Urothelium cell line (cell line): ENCODE data around the gene AKT1.
A peak's percentile ranks its signal among the peaks of the same experiment; 100 is the strongest.

Source experiments
- DNase-seq: peaks from one replicate; pipeline ENCODE4 v3.0.0; 2011; ENCODE audit warnings: low spot score, mixed read lengths
- FAIRE-seq: peaks from 2 replicates; lab custom pipeline; 2011; peaks lifted over from hg19 to GRCh38; lab: Jason Lieb, UNC

Gene AKT1

DNA sequence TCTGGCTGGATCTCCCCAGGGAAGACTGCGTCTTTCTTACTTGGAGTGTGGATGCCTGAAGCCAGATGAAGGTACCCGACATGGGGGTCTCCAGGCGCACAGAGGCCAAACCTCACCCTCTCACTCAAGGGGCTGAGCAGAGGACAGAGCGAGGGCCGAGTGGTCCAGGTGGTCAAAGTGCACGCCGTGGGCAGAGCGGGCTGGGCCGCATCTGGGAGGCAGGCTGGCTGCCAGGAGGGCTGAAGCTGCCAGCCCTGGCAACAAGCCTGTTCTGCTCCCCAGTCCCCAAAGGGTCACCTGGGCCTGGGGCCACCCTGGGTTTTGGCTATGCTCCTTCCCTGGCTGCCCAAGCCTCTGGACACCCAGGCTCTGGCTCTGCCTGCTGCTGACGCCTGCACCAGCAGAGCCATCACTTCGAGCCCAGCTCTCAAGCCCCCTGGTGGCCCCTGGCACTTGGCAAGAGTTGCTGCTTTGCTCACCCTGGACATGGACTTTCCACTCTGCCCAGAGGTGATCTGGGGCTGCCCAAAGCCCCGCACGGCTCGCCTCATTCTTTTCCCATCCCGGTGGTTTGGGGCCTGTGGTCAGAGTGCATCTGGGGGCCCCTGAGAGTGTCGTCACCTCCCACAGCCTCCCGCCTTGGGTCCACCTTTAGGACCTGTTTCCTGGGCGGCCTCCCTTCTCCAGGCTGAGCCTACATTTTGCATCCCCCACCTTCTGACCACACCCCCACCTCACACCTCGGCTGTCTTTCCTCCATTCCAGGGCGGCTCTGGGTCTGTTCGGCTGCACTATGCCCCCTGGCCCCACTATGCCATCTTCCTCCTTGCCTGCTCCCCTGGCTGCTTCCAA lies 68.7 kb downstream of the AKT1 start:
- no peak for FAIRE-seq

DNA sequence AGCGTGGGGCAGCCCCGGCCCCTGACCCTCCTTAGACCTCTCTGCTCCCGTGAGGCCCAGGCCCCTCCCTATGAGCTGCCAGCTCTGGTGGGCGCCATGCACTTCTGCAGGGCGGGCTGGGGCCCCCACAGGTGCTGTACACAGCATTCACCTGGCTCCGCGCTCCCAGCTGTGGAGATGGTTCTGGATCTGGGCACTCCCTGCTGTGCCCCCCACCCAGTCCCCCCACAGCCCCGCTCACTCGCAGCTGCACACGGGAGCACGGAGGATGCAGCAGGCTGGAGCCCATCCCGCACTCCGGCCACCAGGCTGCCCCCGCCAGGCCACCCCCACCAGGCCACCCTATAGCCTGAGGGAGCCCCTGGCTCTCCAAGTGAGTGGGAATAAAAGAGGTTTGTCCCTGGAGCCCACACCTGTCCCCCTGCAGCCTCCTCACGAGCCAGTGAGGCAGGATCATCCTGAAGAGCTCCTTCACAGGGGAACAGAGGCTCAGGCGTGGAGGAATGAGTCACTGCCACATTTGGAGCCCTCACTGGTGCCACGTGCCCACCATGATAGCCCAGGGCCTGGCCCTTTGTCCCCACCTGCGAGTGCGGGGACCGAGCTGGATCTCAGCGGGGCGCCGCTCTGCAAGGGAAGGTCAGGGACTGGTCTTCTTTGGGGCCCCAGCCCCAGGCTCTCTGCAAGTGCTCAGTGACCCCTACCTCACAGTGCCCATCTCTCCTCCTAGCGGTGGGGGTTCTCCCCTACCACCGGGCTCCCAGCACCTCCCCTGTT lies 69.6 kb downstream of the AKT1 start:
- FAIRE-seq = no peak
- DNase-seq = no peak

More for the DNA sequence above, 68.7 kb downstream of the AKT1 start:
- DNase-seq = no peak

DNA sequence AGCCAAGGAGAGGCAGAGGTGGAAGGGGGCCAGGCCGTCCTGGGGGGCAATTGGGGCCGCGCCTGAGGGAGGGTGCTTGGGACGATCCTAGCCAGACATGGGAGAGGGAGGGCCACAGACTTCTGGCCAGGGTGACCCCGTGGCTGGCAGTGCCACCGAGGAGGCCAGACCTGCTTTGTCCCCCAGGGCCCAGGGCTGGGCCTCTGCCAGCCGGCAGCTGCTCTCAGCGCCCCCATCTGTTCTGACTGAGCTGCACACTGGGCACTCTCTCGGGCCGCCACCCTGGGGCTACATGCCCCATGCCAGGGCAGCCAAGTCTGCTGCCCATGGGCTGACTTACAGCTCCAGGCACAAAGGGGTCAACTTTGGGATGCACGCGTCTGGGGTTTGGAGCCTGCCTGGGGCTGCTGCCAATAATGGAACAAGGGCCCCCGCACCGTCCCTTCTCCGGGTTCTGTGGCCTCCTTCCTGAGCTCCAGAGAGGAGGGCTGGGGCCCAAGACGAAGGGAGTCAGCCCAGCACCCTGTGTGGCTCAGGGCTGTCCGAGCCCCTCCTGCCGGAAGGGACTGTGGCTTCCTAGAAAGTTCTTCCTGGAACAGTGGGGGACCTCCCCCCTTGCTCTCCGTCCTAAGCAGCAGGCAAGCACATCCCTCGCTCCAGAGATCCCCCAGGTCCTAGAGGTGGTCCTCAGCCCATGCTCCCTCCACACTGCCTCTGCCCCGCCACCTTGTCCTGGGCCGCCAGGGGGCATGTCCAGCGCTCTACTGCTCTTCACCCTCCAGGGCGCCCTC lies 70.4 kb downstream of the AKT1 start:
- peak; percentile 20 for DNase-seq
- no peak for FAIRE-seq

DNA sequence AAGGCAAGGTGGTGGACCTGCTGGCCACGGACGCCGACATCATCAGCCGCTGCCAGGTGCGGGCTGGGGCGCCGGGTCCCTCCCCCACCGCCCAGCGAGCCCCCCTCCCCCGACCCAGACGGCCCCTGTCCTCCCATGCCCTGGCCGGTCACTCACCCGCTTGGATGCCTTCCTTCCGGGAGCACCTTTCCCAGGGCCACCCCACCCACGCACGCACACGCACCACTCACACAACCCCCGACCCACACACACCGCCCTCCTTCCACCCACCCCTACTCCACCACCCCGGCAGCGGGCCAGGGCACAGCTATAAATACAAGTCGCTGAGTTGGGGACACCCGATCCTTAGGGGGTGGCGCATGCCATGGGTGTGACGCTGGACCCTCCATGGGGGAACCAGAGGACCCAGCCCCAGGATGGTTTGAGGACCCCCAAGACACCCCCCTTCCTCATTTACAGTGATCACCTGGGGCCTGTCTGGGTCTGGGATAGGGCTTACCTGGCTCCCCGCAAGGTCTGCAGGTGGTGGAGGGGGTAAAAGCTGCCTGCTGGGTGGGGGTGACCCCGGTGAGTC lies 71.1 kb downstream of the AKT1 start:
- FAIRE-seq (no peak), DNase-seq (no peak)

DNA sequence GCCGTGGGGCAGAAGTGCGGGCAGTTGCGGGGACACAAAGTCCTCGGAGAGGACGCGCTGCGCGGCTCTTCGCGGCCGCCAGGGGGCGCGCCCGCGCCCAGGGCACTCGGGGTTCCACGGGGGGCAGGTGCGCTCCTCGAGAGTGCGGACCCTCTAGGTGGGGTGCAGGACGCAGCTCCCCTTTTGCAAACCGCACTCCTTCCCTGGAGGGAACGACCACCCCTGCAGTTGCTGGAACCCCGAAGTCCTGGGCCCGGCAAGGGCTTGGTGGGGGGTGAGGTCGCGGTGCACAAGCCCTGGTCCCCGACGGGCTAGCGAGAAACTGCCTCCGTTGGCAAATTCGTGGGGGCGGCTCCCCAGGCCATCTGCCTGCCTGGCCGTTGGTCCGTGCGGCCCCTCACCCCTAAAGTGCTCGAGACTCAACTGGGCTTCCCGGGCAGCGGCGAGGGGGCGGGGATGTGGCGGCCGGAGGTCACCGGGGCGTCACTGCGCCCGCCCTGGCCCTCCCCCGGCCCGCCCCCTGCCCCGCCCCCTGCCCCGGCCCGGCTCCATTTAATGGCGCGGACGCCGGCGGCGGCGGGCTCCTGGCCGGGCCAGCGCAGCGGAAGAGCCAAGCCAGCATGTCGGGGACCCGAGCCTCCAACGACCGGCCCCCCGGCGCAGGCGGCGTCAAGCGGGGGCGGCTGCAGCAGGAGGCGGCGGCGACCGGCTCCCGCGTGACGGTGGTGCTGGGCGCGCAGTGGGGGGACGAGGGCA lies 71.7 kb downstream of the AKT1 start, which contains the start of gene ADSS1:
Gene ADSS1 (plus strand): TSS at position 579 of the 756 bp plus-strand sequence. CDS start 42 bp downstream, at position 621.
- FAIRE-seq = no peak
- DNase-seq = peak; percentile 68

DNA sequence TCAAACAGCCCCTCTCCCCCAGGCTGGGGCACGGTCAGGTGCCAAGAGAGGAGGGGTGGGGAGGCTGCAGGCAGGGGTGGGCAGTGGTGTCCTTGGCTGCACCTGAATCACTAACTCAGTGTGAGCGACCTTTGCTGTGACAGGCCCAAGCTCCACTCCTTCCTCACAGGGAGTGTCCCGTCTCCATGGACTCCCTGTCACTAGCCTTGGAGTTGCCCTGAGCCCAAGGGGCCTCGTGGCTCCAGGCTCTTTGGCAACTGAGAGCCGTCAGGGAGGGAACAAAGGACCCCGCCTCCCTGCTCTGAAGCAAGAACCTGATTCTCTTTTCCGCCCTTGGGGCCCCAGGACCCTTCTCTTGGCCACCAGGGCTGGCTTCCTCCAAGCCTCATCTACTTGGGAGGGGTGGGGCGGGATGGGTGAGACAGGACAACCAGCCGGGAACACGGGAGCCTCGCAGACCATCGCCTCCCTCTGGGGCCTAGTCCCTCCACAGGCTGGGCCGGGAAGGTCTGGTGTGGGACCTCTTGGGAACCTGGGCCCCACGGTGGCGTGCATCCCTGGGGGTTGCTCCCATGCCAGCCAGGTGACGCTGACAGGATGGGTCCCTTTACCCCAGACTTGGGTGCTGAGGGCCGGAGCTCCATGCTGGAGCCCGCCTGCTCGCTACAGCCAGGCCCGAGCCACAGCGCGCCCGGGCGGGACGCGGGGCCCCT lies 72.5 kb downstream of the AKT1 start:
- no peak for FAIRE-seq
- DNase-seq = no peak

DNA sequence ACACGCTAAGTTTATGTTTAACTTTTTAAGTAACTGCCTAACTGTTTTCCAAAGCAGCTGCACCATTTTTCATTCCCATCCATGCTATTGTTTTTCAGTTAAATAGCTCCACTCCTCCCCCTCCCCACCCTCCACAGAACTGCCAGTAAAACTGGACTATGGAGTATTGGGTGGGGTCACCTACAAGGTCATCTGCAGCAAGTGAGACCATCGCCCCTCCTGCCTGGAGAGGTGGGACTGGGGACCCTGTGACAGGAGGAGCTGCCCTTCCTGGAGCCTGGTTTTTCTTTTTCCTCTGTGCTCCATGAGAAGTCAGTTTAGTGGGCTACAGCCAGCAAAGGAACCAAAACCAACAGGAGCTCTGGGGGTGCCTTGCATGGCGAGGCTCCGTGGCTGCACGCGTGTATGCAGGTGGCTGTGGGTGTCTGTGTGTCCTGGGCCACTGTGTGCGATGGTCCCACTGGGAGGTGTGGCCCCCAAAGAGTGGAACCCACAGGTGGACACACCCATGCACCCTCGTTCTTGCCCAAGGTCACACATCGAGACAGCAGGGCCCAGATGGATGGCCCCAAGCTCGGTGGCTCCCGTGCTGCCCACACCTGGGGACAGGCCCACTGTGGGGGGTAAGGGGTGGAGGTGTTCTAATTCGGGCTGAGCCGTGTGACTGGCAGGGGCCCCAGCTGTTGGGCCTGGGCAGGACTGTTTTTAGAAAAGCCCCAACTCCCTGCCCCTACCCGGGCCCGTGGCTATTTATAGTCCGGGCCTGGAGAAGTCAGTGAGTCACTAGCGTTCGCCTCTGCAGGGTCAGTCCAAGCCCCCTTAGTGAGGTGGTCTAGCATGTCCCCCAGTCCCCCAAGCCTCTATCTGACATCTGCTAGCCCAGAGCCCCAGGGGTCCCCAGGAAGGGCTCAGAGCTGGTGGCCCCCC lies 73.8 kb downstream of the AKT1 start:
- DNase-seq (no peak), FAIRE-seq (no peak)
